ENCODE measurements around the gene MX1. TPM values are rescaled to one million over a fixed set of nuclear protein-coding genes. Genes with fewer than 3 reads are reported as not detected.

MX1 gene
- total RNA-seq, 1 donor = 33.3 TPM

DNA sequence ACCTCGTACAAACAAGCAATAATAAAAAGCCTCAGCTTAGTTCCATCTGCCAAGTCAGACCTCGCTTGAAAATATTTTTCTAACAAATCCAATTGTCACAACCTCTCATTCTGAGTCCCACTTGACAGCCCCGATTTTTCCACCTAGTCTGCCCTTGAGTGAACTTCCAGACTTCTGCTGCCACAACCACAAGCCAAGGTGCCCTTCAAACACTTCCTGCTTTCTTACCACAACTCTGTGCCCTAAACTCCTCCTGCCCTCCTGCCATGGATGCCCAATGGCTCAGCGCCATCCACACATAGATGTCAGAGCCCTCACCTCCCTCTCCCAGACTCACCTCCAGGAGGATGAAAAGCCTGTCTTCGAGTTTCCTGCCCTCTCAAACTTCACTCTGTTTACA is 78.0 kb downstream of the MX1 start:
- TF ChIP-seq, protein P1, sequence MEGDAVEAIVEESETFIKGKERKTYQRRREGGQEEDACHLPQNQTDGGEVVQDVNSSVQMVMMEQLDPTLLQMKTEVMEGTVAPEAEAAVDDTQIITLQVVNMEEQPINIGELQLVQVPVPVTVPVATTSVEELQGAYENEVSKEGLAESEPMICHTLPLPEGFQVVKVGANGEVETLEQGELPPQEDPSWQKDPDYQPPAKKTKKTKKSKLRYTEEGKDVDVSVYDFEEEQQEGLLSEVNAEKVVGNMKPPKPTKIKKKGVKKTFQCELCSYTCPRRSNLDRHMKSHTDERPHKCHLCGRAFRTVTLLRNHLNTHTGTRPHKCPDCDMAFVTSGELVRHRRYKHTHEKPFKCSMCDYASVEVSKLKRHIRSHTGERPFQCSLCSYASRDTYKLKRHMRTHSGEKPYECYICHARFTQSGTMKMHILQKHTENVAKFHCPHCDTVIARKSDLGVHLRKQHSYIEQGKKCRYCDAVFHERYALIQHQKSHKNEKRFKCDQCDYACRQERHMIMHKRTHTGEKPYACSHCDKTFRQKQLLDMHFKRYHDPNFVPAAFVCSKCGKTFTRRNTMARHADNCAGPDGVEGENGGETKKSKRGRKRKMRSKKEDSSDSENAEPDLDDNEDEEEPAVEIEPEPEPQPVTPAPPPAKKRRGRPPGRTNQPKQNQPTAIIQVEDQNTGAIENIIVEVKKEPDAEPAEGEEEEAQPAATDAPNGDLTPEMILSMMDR (IDR thresholded peaks at IDR 0.05; ENCODE audit: extremely low read depth, low read depth, low read length) = no peak
- no peaks in the 10 kb centered on the region for H4K20me1 ChIP-seq (ENCODE audit: insufficient read depth, low read length)
- no peaks in the 10 kb centered on the region for H3K4me1 ChIP-seq (ENCODE audit: insufficient read depth, low read length)

DNA sequence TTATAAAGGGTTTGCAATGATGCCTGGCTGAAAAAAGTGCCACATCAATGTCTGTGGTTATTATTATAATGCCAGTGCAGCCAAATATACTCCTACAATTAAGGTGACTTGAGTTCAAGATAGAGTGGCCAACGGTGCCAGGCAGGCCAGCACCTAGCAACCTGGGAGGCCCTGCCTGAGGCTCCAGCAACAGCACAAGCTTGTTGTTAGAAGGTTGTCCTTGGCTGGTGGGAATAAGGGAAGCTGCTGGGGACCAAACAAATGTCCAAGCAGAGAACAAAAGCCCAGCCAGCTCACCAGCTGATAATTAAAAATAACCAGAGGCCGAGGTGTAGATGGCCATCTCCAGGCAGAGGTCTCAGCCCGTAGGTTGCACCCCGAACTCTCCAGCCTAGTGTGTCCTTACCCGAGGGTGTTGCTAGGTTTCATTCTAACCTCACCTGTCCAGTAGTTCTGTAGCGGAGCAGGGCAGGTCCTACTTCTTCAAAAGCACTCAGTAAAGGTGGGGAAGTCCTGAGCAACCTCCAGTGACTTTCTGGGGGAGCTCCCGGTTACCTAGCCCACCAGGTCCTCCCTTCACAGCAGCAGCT is 80.1 kb downstream of the MX1 start:
- no peak overlapping the region for H2AFZ ChIP-seq (ENCODE audit: low read length)
- no peaks in the 10 kb centered on the region for H3K4me1 ChIP-seq (ENCODE audit: insufficient read depth, low read length)
- H3K4me3 ChIP-seq (ENCODE audit: insufficient read depth, low read length) = no peak overlapping the region
- H3K4me2 ChIP-seq (ENCODE audit: insufficient read depth, low read length) = no peak overlapping the region
- no peaks in the 10 kb centered on the region for H3K79me2 ChIP-seq (ENCODE audit: insufficient read depth, low read length)
- H3K36me3 ChIP-seq (ENCODE audit: insufficient read depth, low read length) = no peaks in the 10 kb centered on the region
- H3K9me3 ChIP-seq (ENCODE audit: low read depth, low read length) = no peaks in the 10 kb centered on the region
- no peak overlapping the region for H3K27ac ChIP-seq (ENCODE audit: low read depth, low read length)
- H3K27me3 ChIP-seq (ENCODE audit: insufficient read depth, low read length) = peaks cover 41% of the 10 kb centered on the region
- DNase-seq (ENCODE audit: insufficient read length, low spot score, missing footprints) = no peak
- no peaks in the 10 kb centered on the region for H4K20me1 ChIP-seq (ENCODE audit: insufficient read depth, low read length)
- TF ChIP-seq, protein P1 (IDR thresholded peaks at IDR 0.05; ENCODE audit: extremely low read depth, low read depth, low read length) = no peak

More for the DNA sequence above, 78.0 kb downstream of the MX1 start:
- no peaks in the 10 kb centered on the region for H3K79me2 ChIP-seq (ENCODE audit: insufficient read depth, low read length)
- H3K4me2 ChIP-seq (ENCODE audit: insufficient read depth, low read length) = no peak overlapping the region
- H3K4me3 ChIP-seq (ENCODE audit: insufficient read depth, low read length) = no peak overlapping the region
- H3K27me3 ChIP-seq (ENCODE audit: insufficient read depth, low read length) = peaks cover 40% of the 10 kb centered on the region
- H3K27ac ChIP-seq (ENCODE audit: low read depth, low read length) = no peak overlapping the region
- DNase-seq (ENCODE audit: insufficient read length, low spot score, missing footprints) = peak; percentile 32
- H3K36me3 ChIP-seq (ENCODE audit: insufficient read depth, low read length) = no peaks in the 10 kb centered on the region
- H3K9me3 ChIP-seq (ENCODE audit: low read depth, low read length) = no peaks in the 10 kb centered on the region
- no peak overlapping the region for H2AFZ ChIP-seq (ENCODE audit: low read length)

DNA sequence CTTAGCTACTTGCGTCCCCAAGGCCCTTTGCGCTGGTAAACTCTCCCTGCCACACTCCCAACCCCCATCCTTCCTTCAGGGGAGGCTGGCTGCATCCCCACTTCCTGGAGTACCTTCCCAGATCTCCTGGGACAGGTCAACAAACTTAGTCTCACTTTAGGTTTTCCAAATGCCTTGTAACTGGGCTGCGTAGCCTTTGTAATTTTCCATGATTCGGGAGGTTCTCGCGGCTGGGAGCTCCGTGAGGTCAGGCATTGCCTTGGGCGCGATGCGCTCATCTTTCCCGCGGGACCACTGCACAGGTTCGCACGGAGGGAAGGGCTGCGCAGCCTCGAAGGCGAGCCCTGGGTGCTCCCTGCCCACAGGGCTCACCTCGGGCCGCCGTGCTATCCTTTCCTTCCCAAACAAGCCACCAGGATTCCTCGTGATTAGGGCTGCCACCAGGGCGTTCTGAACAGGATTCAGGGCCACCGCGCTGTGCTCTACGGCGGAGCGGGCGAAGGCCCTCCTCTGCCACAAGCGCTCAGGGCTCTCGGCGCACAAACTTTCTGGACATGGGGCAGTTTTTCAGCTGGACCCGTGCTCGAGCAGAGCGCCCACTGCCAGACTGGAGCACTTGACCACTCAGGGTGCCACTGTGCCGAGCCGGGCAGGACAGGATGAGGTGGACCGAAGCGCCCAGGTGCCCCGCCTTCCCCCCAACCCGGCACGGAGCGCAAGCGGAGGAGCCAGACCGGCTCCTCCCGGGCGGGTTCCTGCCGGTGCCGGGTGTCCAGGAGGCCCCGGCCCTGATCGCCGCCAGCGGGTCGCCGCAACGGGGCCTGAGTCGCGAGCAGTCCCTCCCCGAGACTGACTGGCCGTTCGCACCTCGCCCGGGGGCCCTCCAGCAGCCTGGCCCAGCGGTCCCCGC is 80.8 kb downstream of the MX1 start:
- Histone ChIP-seq H3K27me3 (ENCODE audit: insufficient read depth, low read length) (peaks cover 41% of the 10 kb centered on the region), H2AFZ (ENCODE audit: low read length) (no peak overlapping the region)
- DNase-seq (ENCODE audit: insufficient read length, low spot score, missing footprints) = peak; percentile 43

More for the DNA sequence above, 80.8 kb downstream of the MX1 start:
- H3K79me2 ChIP-seq (ENCODE audit: insufficient read depth, low read length) = no peaks in the 10 kb centered on the region
- H4K20me1 ChIP-seq (ENCODE audit: insufficient read depth, low read length) = no peaks in the 10 kb centered on the region
- no peaks in the 10 kb centered on the region for H3K4me1 ChIP-seq (ENCODE audit: insufficient read depth, low read length)
- H3K27ac ChIP-seq (ENCODE audit: low read depth, low read length) = no peak overlapping the region
- H3K9me3 ChIP-seq (ENCODE audit: low read depth, low read length) = no peaks in the 10 kb centered on the region
- TF ChIP-seq, protein P1 (IDR thresholded peaks at IDR 0.05; ENCODE audit: extremely low read depth, low read depth, low read length) = no peak
- H3K36me3 ChIP-seq (ENCODE audit: insufficient read depth, low read length) = no peaks in the 10 kb centered on the region
- no peak overlapping the region for H3K4me3 ChIP-seq (ENCODE audit: insufficient read depth, low read length)
- no peak overlapping the region for H3K4me2 ChIP-seq (ENCODE audit: insufficient read depth, low read length)
